GM19467 (cell line): ENCODE data around the gene CDC42EP5.
"Not testable (repeated sequence)": the region's sequence is repeated elsewhere in the genome, so short reads cannot be mapped to it uniquely, and the experiment has no call there.

Experiments
- ATAC-seq: cut with Tn5 transposase; IDR thresholded peaks from one replicate; pipeline ENCODE4 v1.9.1; 2021; ENCODE audit warnings: mild to moderate bottlenecking, moderate library complexity; ENCODE audit not compliant: unreplicated experiment

Gene CDC42EP5

GRCh38 chr19:54489766-54490165 lies 16.7 kb upstream of the CDC42EP5 start:
- ATAC-seq = no peak

- no peak for ATAC-seq
Observed at GRCh38 chr19:54489341-54489740, 16.2 kb upstream of the CDC42EP5 start.

- no peak for ATAC-seq
Observed at GRCh38 chr19:54485851-54486250, 12.8 kb upstream of the CDC42EP5 start.

- no peak for ATAC-seq
Observed at GRCh38 chr19:54484451-54484850, 11.4 kb upstream of the CDC42EP5 start.

GRCh38 chr19:54482889-54483288 lies 9.8 kb upstream of the CDC42EP5 start:
- ATAC-seq = no peak

GRCh38 chr19:54481326-54481930 lies 8.3 kb upstream of the CDC42EP5 start:
- ATAC-seq = no peak

- no peak for ATAC-seq
Observed at GRCh38 chr19:54480051-54480450, 7.0 kb upstream of the CDC42EP5 start.

GRCh38 chr19:54478677-54479266 lies 5.7 kb upstream of the CDC42EP5 start:
- ATAC-seq = no peak

- no peak for ATAC-seq
Observed at GRCh38 chr19:54477650-54478049, 4.6 kb upstream of the CDC42EP5 start.

GRCh38 chr19:54475706-54476105 lies 2.6 kb upstream of the CDC42EP5 start:
- no peak for ATAC-seq

- no peak for ATAC-seq
Observed at GRCh38 chr19:54473892-54474372, 836 bp upstream of the CDC42EP5 start.

- no peak for ATAC-seq
Observed at GRCh38 chr19:54470991-54471782, 1.9 kb downstream of the CDC42EP5 start.

- ATAC-seq = no peak
Observed at GRCh38 chr19:54470276-54470887, 2.7 kb downstream of the CDC42EP5 start.

GRCh38 chr19:54469496-54469934 lies 3.6 kb downstream of the CDC42EP5 start:
- ATAC-seq = no peak

GRCh38 chr19:54466110-54466480 lies 7.0 kb downstream of the CDC42EP5 start:
- not testable (repeated sequence) for ATAC-seq

- no peak for ATAC-seq
Observed at GRCh38 chr19:54465426-54466109, 7.5 kb downstream of the CDC42EP5 start.

GRCh38 chr19:54464630-54465425 lies 8.3 kb downstream of the CDC42EP5 start:
- peak; percentile 38 for ATAC-seq

- ATAC-seq = peak; percentile 45
Observed at GRCh38 chr19:54464044-54464629, 9.0 kb downstream of the CDC42EP5 start.

GRCh38 chr19:54463531-54464043 lies 9.5 kb downstream of the CDC42EP5 start, which contains the start of gene LENG9:
LENG9 (minus strand) TSS chr19:54463778; CDS start chr19:54463526, 252 bp downstream.
- ATAC-seq = peak; percentile 49
